Pericardium fibroblast (primary cell): ENCODE data around the gene DCUN1D5. TPM values are rescaled to one million over a fixed set of nuclear protein-coding genes. Genes with fewer than 3 reads are reported as not detected.

ENCODE experiments used
- total RNA-seq: library from RNA; depleted of rRNA; stranded (reverse); fragments of >200 nt; gene quantifications from 2 replicates; pipeline ENCODE4 v1.2.3, GENCODE V29; 2015

Gene DCUN1D5
- 53.2 and 78.0 TPM in 2 replicates for total RNA-seq

DNA sequence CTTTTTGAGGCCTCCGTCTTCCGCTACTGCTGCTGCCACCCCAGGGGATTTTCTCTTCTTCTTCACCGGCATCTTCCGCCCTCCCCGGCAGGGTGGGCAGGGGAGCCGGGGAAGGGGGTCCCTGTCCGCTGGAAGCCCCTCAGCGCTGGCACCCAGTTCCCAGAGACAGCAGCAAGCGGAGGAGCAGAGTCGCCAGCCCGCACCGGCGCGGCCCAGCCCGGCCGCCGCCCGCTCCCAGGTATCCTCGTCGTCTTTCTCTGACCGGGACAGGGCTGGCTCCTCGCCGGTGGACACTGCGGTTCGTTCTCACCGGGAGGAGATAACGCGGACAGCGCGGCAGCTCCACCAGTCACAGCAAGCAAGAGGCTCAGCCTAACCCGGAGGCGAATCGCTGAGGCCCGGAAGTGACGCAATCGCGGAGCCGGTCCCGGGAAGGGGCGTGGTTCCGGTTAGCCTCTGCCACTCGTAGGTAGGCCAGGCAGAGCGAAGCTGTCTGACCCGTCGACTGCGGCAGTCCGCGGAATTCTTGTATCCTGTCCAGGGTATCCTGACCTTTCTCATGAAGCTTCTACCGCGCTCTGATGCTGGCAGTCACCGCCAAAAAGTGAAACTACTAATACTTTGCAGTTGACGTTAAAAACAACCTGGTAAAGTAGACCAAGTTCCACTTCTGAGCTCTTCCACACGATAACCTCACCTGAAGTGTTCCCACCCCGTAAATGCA, at the start of gene DCUN1D5:
TSS of gene DCUN1D5 (minus strand) at position 360 of the 724 bp plus-strand sequence. CDS start at position 72, 288 bp downstream.

DNA sequence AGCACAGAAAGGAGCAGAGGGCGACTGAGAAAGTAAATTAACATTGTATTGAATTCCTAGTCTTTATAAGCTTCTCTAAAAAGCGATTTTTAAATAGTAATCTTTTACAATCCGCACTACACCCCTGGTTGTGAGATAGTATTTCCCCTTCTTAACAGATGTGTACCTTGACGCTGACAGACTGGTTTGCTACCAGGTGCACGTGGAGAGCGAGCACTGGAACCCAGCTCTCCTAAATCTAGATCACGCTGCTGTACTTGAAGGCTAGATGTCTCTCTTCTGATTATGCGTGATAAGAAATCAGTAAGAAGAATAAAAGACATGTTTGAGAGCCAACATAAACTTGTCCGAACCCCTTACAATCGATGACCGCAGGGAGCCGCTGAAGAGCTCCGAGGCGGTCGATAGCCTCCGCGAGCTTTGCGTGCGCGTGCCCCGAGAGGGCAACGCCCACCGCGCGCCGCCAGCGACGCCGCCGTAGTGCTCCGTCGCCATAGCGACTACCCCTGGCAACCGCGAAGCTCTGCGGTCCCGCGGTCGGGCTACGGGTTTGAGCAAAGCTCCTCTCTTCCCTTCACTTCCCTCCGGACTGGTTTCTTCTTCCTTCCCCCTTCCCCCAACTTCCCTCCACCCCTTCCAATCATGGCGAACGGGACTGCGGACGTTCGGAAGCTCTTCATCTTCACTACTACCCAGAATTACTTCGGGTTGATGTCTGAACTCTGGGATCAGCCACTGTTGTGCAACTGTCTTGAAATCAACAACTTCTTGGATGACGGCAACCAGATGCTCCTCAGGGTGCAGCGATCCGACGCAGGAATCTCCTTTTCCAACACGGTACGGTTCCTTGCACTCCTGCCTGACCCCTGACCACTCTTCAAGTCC, 17.2 kb upstream of the DCUN1D5 start, which contains the start of gene DYNC2H1:
TSS of gene DYNC2H1 (plus strand) at position 494 of the 885 bp plus-strand sequence. CDS start at position 643, 149 bp downstream.

Other genes with a start within 250 kb of the DCUN1D5 start
- gene MMP3, start 248.6 kb downstream of the DCUN1D5 start, total RNA-seq: not detected in 2 replicates
- gene MMP12, start 217.2 kb downstream of the DCUN1D5 start, total RNA-seq: not detected in 2 replicates
- not detected in 2 replicates for gene MMP13, start 136.4 kb downstream of the DCUN1D5 start, total RNA-seq
- 20.0 and 32.3 TPM in 2 replicates for gene DYNC2H1, start 17.3 kb upstream of the DCUN1D5 start, total RNA-seq